ENCODE results near the gene LAYN. TPM values are rescaled to one million over a fixed set of nuclear protein-coding genes. Genes with fewer than 3 reads are reported as not detected.

Gene LAYN
- polyA plus RNA-seq, 1 donor from 2014 or later = not detected

- H3K4me1 Mint-ChIP-seq = peaks cover 13 to 20% (median 19%) of the 10 kb centered on the region in 3 donors
- H3K36me3 Mint-ChIP-seq = no peaks in the 10 kb centered on the region
- H3K27ac Mint-ChIP-seq = no peak overlapping the region
- H3K27me3 Mint-ChIP-seq = no peaks in the 10 kb centered on the region
- H3K4me3 Mint-ChIP-seq = no peak overlapping the region
- no peaks in the 10 kb centered on the region for H3K9me3 Mint-ChIP-seq
Observed at GRCh38 chr11:111605681-111606080, 65.2 kb downstream of the LAYN start.

- Mint-ChIP-seq H3K4me3 (no peak overlapping the region), H3K9me3 (no peaks in the 10 kb centered on the region), H3K36me3 (no peaks in the 10 kb centered on the region), H3K4me1 (peaks cover 13 to 22% (median 18%) of the 10 kb centered on the region in 3 donors), H3K27me3 (no peaks in the 10 kb centered on the region), H3K27ac (no peak overlapping the region)
Observed at GRCh38 chr11:111606986-111607385, 66.5 kb downstream of the LAYN start.

- H3K27me3 Mint-ChIP-seq = no peaks in the 10 kb centered on the region
- H3K27ac Mint-ChIP-seq = no peak overlapping the region
- no peaks in the 10 kb centered on the region for H3K9me3 Mint-ChIP-seq
- H3K4me1 Mint-ChIP-seq = peaks cover 13 to 23% (median 18%) of the 10 kb centered on the region in 3 donors
- H3K4me3 Mint-ChIP-seq = no peak overlapping the region
- no peaks in the 10 kb centered on the region for H3K36me3 Mint-ChIP-seq
Observed at GRCh38 chr11:111607751-111608150, 67.2 kb downstream of the LAYN start.

Other genes with a start within 250 kb of the LAYN start
- gene POU2AF3, start 242.2 kb upstream of the LAYN start, polyA plus RNA-seq = 0.18 TPM
- 194 TPM for gene POU2AF1, start 161.4 kb upstream of the LAYN start, polyA plus RNA-seq
- not detected for gene BTG4, start 28.3 kb upstream of the LAYN start, polyA plus RNA-seq
- gene HOATZ, start 25.9 kb upstream of the LAYN start, polyA plus RNA-seq = not detected
- 0.41 TPM for gene SIK2, start 61.7 kb downstream of the LAYN start, polyA plus RNA-seq
- gene PPP2R1B, start 225.7 kb downstream of the LAYN start, polyA plus RNA-seq = 14.9 TPM

Data from IgD-negative memory B cell (primary cell).